ENCODE measurements around the gene GARNL3. TPM values are rescaled to one million over a fixed set of nuclear protein-coding genes. Genes with fewer than 3 reads are reported as not detected.
A peak's percentile ranks its signal among the peaks of the same experiment; 100 is the strongest.

GARNL3 gene
- total and polyA plus RNA-seq, 2 experiments from 2014 or later, result 8.7 to 21.9 TPM

DNA sequence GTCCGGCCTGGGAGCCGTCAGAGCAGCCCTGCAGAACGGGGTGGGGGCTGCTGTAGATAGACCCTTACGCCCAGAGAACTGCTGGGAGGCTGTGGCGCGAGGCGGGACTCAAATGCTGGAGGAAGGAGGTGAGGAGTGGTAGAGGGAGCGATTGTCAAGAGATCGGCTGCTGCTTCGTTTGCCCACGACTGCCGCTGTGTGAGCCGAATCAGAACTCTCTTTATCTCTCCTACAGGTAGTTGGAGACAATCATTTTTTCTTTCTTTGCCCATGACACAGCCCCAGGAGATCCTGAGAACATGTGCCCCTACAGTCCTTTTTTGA lies 160.1 kb downstream of the GARNL3 start:
- ATAC-seq (no peak), DNase-seq (ENCODE audit: low spot score) (no peak)
- H3K36me3 Mint-ChIP-seq (ENCODE audit: low read depth), result peaks cover 13% of the 10 kb centered on the region; the same call in 2 of the 3 replicates
- Histone ChIP-seq H4K20me1 (replicated peaks; ENCODE audit: insufficient read depth) (peaks cover 5% of the 10 kb centered on the region), H3F3A (replicated peaks; ENCODE audit: low read depth) (0 out of 2 replicates have a peak, but pooled peaks cover 3% of the 10 kb centered on the region), H2AFZ (peak overlapping the region; percentile 79), H3K36me3 (ENCODE audit: insufficient read depth) (0 out of 2 replicates have a peak, but pooled peaks cover 6% of the 10 kb centered on the region), H3K4me2 (peak overlapping the region; percentile 100), H3K27ac (ENCODE audit: low read depth) (no peak overlapping the region; the same call in 1 of the 2 replicates), H3K9me2 (ENCODE audit: insufficient read depth) (no peaks in the 10 kb centered on the region), H3K4me1 (ENCODE audit: insufficient read depth) (peaks cover 6% of the 10 kb centered on the region; the same call in 1 of the 2 replicates), H3K79me2 (replicated peaks; ENCODE audit: insufficient read depth) (peaks cover 40% of the 10 kb centered on the region), H3K27me3 (ENCODE audit: insufficient read depth) (no peaks in the 10 kb centered on the region), H3K4me3 (peak overlapping the region; percentile 95)
- peak overlapping the region; percentile 100 for H3K27ac Mint-ChIP-seq
- TF ChIP-seq REST (IDR thresholded peaks at IDR 0.05; ENCODE audit: unreplicated experiment) (no peak), ETS1 (IDR thresholded peaks at IDR 0.05) (no peak), ZNF114 (CRISPR knock-in tag; IDR thresholded peaks at IDR 0.05) (no peak), STAT1 (IDR thresholded peaks at IDR 0.05; ENCODE audit: unreplicated experiment) (no peak), NANOG (IDR thresholded peaks at IDR 0.05; ENCODE audit: borderline replicate concordance) (no peak), POLR2AphosphoS5 (IDR thresholded peaks at IDR 0.05; ENCODE audit: low read depth) (no peak), JUNB (IDR thresholded peaks at IDR 0.05; ENCODE audit: unreplicated experiment) (no peak), CREB1 (CRISPR knock-in tag; IDR thresholded peaks at IDR 0.05; ENCODE audit: low read depth) (no peak), ZNF331 (CRISPR knock-in tag; IDR thresholded peaks at IDR 0.05; ENCODE audit: low read depth) (no peak), EZH2phosphoT487 (IDR thresholded peaks at IDR 0.05; ENCODE audit: unreplicated experiment) (no peak), EZH2 (IDR thresholded peaks at IDR 0.05; ENCODE audit: low read depth, unreplicated experiment) (no peak)
- TF ChIP-seq, protein P1, sequence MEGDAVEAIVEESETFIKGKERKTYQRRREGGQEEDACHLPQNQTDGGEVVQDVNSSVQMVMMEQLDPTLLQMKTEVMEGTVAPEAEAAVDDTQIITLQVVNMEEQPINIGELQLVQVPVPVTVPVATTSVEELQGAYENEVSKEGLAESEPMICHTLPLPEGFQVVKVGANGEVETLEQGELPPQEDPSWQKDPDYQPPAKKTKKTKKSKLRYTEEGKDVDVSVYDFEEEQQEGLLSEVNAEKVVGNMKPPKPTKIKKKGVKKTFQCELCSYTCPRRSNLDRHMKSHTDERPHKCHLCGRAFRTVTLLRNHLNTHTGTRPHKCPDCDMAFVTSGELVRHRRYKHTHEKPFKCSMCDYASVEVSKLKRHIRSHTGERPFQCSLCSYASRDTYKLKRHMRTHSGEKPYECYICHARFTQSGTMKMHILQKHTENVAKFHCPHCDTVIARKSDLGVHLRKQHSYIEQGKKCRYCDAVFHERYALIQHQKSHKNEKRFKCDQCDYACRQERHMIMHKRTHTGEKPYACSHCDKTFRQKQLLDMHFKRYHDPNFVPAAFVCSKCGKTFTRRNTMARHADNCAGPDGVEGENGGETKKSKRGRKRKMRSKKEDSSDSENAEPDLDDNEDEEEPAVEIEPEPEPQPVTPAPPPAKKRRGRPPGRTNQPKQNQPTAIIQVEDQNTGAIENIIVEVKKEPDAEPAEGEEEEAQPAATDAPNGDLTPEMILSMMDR (conservative IDR thresholded peaks at IDR 0.05; ENCODE audit: low read depth in 2 of 2), result no peak
- TF ChIP-seq, protein P2, sequence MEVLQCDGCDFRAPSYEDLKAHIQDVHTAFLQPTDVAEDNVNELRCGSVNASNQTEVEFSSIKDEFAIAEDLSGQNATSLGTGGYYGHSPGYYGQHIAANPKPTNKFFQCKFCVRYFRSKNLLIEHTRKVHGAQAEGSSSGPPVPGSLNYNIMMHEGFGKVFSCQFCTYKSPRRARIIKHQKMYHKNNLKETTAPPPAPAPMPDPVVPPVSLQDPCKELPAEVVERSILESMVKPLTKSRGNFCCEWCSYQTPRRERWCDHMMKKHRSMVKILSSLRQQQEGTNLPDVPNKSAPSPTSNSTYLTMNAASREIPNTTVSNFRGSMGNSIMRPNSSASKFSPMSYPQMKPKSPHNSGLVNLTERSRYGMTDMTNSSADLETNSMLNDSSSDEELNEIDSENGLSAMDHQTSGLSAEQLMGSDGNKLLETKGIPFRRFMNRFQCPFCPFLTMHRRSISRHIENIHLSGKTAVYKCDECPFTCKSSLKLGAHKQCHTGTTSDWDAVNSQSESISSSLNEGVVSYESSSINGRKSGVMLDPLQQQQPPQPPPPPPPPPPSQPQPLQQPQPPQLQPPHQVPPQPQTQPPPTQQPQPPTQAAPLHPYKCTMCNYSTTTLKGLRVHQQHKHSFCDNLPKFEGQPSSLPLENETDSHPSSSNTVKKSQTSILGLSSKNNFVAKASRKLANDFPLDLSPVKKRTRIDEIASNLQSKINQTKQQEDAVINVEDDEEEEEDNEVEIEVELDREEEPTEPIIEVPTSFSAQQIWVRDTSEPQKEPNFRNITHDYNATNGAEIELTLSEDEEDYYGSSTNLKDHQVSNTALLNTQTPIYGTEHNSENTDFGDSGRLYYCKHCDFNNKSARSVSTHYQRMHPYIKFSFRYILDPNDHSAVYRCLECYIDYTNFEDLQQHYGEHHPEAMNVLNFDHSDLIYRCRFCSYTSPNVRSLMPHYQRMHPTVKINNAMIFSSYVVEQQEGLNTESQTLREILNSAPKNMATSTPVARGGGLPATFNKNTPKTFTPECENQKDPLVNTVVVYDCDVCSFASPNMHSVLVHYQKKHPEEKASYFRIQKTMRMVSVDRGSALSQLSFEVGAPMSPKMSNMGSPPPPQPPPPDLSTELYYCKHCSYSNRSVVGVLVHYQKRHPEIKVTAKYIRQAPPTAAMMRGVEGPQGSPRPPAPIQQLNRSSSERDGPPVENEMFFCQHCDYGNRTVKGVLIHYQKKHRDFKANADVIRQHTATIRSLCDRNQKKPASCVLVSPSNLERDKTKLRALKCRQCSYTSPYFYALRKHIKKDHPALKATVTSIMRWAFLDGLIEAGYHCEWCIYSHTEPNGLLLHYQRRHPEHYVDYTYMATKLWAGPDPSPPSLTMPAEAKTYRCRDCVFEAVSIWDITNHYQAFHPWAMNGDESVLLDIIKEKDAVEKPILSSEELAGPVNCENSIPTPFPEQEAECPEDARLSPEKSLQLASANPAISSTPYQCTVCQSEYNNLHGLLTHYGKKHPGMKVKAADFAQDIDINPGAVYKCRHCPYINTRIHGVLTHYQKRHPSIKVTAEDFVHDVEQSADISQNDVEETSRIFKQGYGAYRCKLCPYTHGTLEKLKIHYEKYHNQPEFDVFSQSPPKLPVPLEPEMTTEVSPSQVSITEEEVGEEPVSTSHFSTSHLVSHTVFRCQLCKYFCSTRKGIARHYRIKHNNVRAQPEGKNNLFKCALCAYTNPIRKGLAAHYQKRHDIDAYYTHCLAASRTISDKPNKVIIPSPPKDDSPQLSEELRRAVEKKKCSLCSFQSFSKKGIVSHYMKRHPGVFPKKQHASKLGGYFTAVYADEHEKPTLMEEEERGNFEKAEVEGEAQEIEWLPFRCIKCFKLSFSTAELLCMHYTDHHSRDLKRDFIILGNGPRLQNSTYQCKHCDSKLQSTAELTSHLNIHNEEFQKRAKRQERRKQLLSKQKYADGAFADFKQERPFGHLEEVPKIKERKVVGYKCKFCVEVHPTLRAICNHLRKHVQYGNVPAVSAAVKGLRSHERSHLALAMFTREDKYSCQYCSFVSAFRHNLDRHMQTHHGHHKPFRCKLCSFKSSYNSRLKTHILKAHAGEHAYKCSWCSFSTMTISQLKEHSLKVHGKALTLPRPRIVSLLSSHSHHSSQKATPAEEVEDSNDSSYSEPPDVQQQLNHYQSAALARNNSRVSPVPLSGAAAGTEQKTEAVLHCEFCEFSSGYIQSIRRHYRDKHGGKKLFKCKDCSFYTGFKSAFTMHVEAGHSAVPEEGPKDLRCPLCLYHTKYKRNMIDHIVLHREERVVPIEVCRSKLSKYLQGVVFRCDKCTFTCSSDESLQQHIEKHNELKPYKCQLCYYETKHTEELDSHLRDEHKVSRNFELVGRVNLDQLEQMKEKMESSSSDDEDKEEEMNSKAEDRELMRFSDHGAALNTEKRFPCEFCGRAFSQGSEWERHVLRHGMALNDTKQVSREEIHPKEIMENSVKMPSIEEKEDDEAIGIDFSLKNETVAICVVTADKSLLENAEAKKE (CRISPR knock-in tag; IDR thresholded peaks at IDR 0.05), result no peak
- peak overlapping the region; percentile 99 for H3K4me3 Mint-ChIP-seq
- no peaks in the 10 kb centered on the region for H3K9me3 Mint-ChIP-seq
- H3K27me3 Mint-ChIP-seq (ENCODE audit: insufficient read depth, low read depth, poor library complexity), result peaks cover 9% of the 10 kb centered on the region
- H3K4me1 Mint-ChIP-seq, result peaks cover 17% of the 10 kb centered on the region
